H1 (cell line): Measurements from ENCODE around the gene COL5A1. TPM values are rescaled to one million over a fixed set of nuclear protein-coding genes. Genes with fewer than 3 reads are reported as not detected.

Source experiments
- CHD7 ChIP-seq: fragments of 300-600 bp; sonication (generic); IDR thresholded peaks from 2 replicates; pipeline ENCODE4 v1.7.1; 2012; ENCODE audit warnings: low read length, moderate library complexity, mild to moderate bottlenecking, inconsistent platforms; ENCODE audit not compliant: insufficient replicate concordance
- CTCF ChIP-seq, 3 experiments: IDR thresholded peaks; 1 replicate in 2 of 3; 2 replicates in 1 of 3; pipeline versions ENCODE4 v1.5.1 to v1.6.1; 2011; ENCODE audit warnings: low read length in 3 of 3, mild to moderate bottlenecking in 3 of 3, inconsistent platforms in 2 of 3, low read depth in 1 of 3, moderate library complexity in 1 of 3; ENCODE audit not compliant: insufficient read depth in 1 of 3; ENCODE audit errors: control extremely low read depth in 1 of 3
- JUN ChIP-seq: IDR thresholded peaks from 2 replicates; pipeline ENCODE4 v1.6.1; 2011; ENCODE audit warnings: low read depth, mild to moderate bottlenecking, improper control_type of control experiment, low read length
- RAD21 ChIP-seq, 2 experiments: IDR thresholded peaks in 1 of 2; conservative IDR thresholded peaks in 1 of 2; 2 replicates each; pipeline ENCODE4 v1.6.1; 2011; ENCODE audit warnings: low read depth in 2 of 2, low read length in 2 of 2, improper control_type of control experiment in 1 of 2, inconsistent platforms in 1 of 2, mild to moderate bottlenecking in 1 of 2, moderate library complexity in 1 of 2
- SIN3A ChIP-seq, 2 experiments: IDR thresholded peaks in 1 of 2; conservative IDR thresholded peaks in 1 of 2; 2 replicates each; pipeline ENCODE4 v1.6.1; 2011 to 2012; ENCODE audit warnings: low read length in 2 of 2, improper control_type of control experiment in 1 of 2, low read depth in 1 of 2, mild to moderate bottlenecking in 1 of 2
- TAF1 ChIP-seq: IDR thresholded peaks from 2 replicates; pipeline ENCODE4 v1.6.1; 2011; ENCODE audit warnings: mild to moderate bottlenecking, low read depth, low read length
- USF2 ChIP-seq: IDR thresholded peaks from 2 replicates; pipeline ENCODE4 v1.6.1; 2011; ENCODE audit warnings: low read length, improper control_type of control experiment
- polyA plus RNA-seq, 7 experiments: library from polyadenylated mRNA; depleted of rRNA in 3 of 7; stranded (reverse) in 5 of 7; unstranded in 2 of 7; fragments of >200 nt in 5 of 7; fragments of 200-250 nt in 2 of 7; gene quantifications; 1 replicate in 5 of 7; 2 replicates in 1 of 7; 4 replicates in 1 of 7; pipeline versions ENCODE4 v1.2.1 to v1.2.3, GENCODE V29; 2011 to 2013; ENCODE audit warnings: missing spikeins in 2 of 7, mixed read lengths in 2 of 7
- total RNA-seq: library from RNA; stranded (reverse); fragmentation: NEBNext Ultra II Directional; extraction: Animal tissue kit (Norgen Biotek cat#: 25700); gene quantifications from 2 replicates; pipeline ENCODE4 v1.2.1, GENCODE V29; 2021

COL5A1 gene
- total and polyA plus RNA-seq, 2 of the 8 experiments (the other 6 are each of a cell fraction or from before 2014, with no cell fraction given) = 3.8 to 12.0 TPM

- TF ChIP-seq CHD7 (no peak), TAF1 (no peak), USF2 (no peak), JUN (no peak), RAD21 (IDR thresholded peaks at IDR 0.05 in 1 of 2, conservative IDR thresholded peaks at IDR 0.05 in 1 of 2; ENCODE audit: low read depth in 2 of 2, low read length in 2 of 2) (no peak), SIN3A (conservative IDR thresholded peaks at IDR 0.05 in 1 of 2, IDR thresholded peaks at IDR 0.05 in 1 of 2; ENCODE audit: low read depth in 1 of 2, low read length in 2 of 2) (no peak), CTCF (IDR thresholded peaks at IDR 0.05; ENCODE audit: control extremely low read depth in 1 of 3, insufficient read depth in 1 of 3, low read depth in 1 of 3, low read length in 3 of 3) (no peak)
Observed at GRCh38 chr9:134685784-134686183, 44.2 kb downstream of the COL5A1 start (continued).
